K562 (cell line): ENCODE measurements around the gene XPNPEP1. TPM values are rescaled to one million over a fixed set of nuclear protein-coding genes. Genes with fewer than 3 reads are reported as not detected.

Experiments used
- ATAC-seq: fragments of 200-7000 bp; cut with Tn5 transposase; 3 replicates; pipeline ENCODE4 v1.9.1; 2020; ENCODE audit warnings: moderate library complexity
- BruUV-seq: library from RNA; stranded (reverse); fragments of 400-500 nt; replicated peaks from 2 replicates; lab custom pipeline; 2021; lab: Mats Ljungman, UMichigan
- CTCF ChIA-PET: fragments of 300-600 bp; formaldehyde crosslinking; extraction: SDS; loops from one replicate; lab custom pipeline; 2021; ENCODE audit warnings: low intra/inter-chr PET ratio; lab: Yijun Ruan, JAX
- POLR2A ChIA-PET: fragments of 300-600, 350-650 bp; sonication (Branson Sonifier 250); formaldehyde crosslinking; extraction: SDS; loops from one replicate; lab custom pipeline; 2021; ENCODE audit warnings: antibody characterized with exemption, inconsistent platforms; lab: Yijun Ruan, JAX
- DNase-seq, 4 experiments: peaks; one replicate each; pipeline versions ENCODE4 v3.0.0 to v3.0.0-alpha.2; 2011 to 2018; ENCODE audit warnings: low spot score in 3 of 4, mixed read lengths in 3 of 4; ENCODE audit errors: extremely low read depth in 1 of 4
- FAIRE-seq: peaks from 2 replicates; lab custom pipeline; 2011; peaks lifted over from hg19 to GRCh38; lab: Jason Lieb, UNC
- H2AFZ ChIP-seq: 2 replicates; pipeline ENCODE4 v1.6.0; 2011; ENCODE audit warnings: low read depth, low read length, control low read depth, inconsistent platforms
- H3K27ac ChIP-seq: fragments of 200-600 bp; 3 replicates; pipeline ENCODE4 v1.8.0; 2011; ENCODE audit warnings: low read depth, mild to moderate bottlenecking, control low read depth, inconsistent platforms, low read length, moderate library complexity, mixed read lengths; ENCODE audit errors: extremely low read depth
- H3K27me3 ChIP-seq, 2 experiments: fragments of 300-600 bp in 1 of 2; 2 replicates in 1 of 2; 3 replicates in 1 of 2; pipeline versions ENCODE4 v1.6.0 to v1.8.0; 2011; ENCODE audit warnings: inconsistent platforms in 2 of 2, low read length in 2 of 2, mild to moderate bottlenecking in 1 of 2, mixed read lengths in 1 of 2, moderate library complexity in 1 of 2; ENCODE audit not compliant: control insufficient read depth in 2 of 2, insufficient read depth in 2 of 2
- H3K36me3 ChIP-seq: fragments of 300-600 bp; 3 replicates; pipeline ENCODE4 v1.8.0; 2011; ENCODE audit warnings: mild to moderate bottlenecking, low read length, inconsistent platforms; ENCODE audit not compliant: control insufficient read depth, insufficient read depth
- H3K4me1 ChIP-seq, 2 experiments: fragments of 200-600 bp in 1 of 2; replicated peaks in 1 of 2; 2 replicates in 1 of 2; 3 replicates in 1 of 2; pipeline versions ENCODE4 v1.5.1 to v1.8.0; 2011; ENCODE audit warnings: inconsistent platforms in 2 of 2, low read length in 2 of 2, mild to moderate bottlenecking in 1 of 2, mixed read lengths in 1 of 2, moderate library complexity in 1 of 2; ENCODE audit not compliant: control insufficient read depth in 2 of 2, insufficient read depth in 2 of 2
- H3K4me2 ChIP-seq: 2 replicates; pipeline ENCODE4 v1.6.1; 2011; ENCODE audit warnings: low read length, control low read depth, inconsistent platforms, mixed read lengths; ENCODE audit not compliant: insufficient read depth
- H3K4me3 ChIP-seq: fragments of 200-600 bp; sonication (generic), shearing (Covaris generic); 2 replicates; pipeline ENCODE4 v1.5.1; 2016; ENCODE audit warnings: control low read depth, inconsistent platforms
- H3K79me2 ChIP-seq: fragments of 200-600 bp; 3 replicates; pipeline ENCODE4 v1.8.0; 2011; ENCODE audit warnings: low read length, inconsistent platforms; ENCODE audit not compliant: control insufficient read depth, insufficient read depth
- H3K9ac ChIP-seq, 2 experiments: 2 replicates each; pipeline versions ENCODE4 v1.6.0 to v1.6.1; 2011; ENCODE audit warnings: low read depth in 2 of 2, low read length in 2 of 2, control low read depth in 1 of 2, inconsistent platforms in 1 of 2, mild to moderate bottlenecking in 1 of 2, mixed read lengths in 1 of 2; ENCODE audit not compliant: insufficient read depth in 1 of 2
- H3K9me1 ChIP-seq: one replicate; pipeline ENCODE4 v1.6.0; 2011; ENCODE audit warnings: inconsistent platforms, mild to moderate bottlenecking, low read length, moderate library complexity; ENCODE audit not compliant: control insufficient read depth, insufficient read depth
- H3K9me3 ChIP-seq: replicated peaks from 2 replicates; pipeline ENCODE4 v1.5.1; 2011; ENCODE audit warnings: low read depth, low read length, inconsistent platforms; ENCODE audit not compliant: control insufficient read depth, insufficient read depth
- H4K20me1 ChIP-seq: replicated peaks from 2 replicates; pipeline ENCODE4 v1.6.1; 2011; ENCODE audit warnings: low read length, inconsistent platforms, mixed read lengths; ENCODE audit not compliant: control insufficient read depth, insufficient read depth
- ELK1 ChIP-seq: sonication (generic); formaldehyde crosslinking; IDR thresholded peaks from 2 replicates; pipeline ENCODE4 v1.8.1; 2022; ENCODE audit warnings: missing genetic modification reagents
- FIP1L1 ChIP-seq: fragments of 200-400 bp; formaldehyde crosslinking; IDR thresholded peaks from 2 replicates; pipeline ENCODE4 v1.6.1; 2018; ENCODE audit warnings: mild to moderate bottlenecking, low read depth, low read length; ENCODE audit not compliant: poor library complexity, severe bottlenecking
- HBP1 ChIP-seq: fragments of 450-650 bp; formaldehyde crosslinking; IDR thresholded peaks from 2 replicates; pipeline ENCODE4 v1.4.0; 2022; ENCODE audit warnings: missing genetic modification characterization
- HDAC8 ChIP-seq: fragments of 450-650 bp; IDR thresholded peaks from 2 replicates; pipeline ENCODE4 v1.6.1; 2016; ENCODE audit warnings: mild to moderate bottlenecking, missing genetic modification characterization, moderate library complexity, missing compliant biosample characterization
- KAT7 ChIP-seq: sonication (generic); formaldehyde crosslinking; IDR thresholded peaks from 2 replicates; pipeline ENCODE4 v1.8.0; 2022; ENCODE audit warnings: missing genetic modification reagents, mild to moderate bottlenecking, borderline replicate concordance
- LARP7 ChIP-seq: fragments of 450-650 bp; IDR thresholded peaks from 2 replicates; pipeline ENCODE4 v1.6.1; 2016
- RNF2 ChIP-seq: sonication (generic); IDR thresholded peaks from 2 replicates; pipeline ENCODE4 v1.6.1; 2016
- SNIP1 ChIP-seq: fragments of 450-650 bp; IDR thresholded peaks from 2 replicates; pipeline ENCODE4 v1.7.1; 2017; ENCODE audit warnings: low read depth, mild to moderate bottlenecking
- ZNF217 ChIP-seq: sonication (generic); formaldehyde crosslinking; IDR thresholded peaks from 2 replicates; pipeline ENCODE4 v1.8.0; 2022; ENCODE audit warnings: mild to moderate bottlenecking, missing genetic modification reagents
- ZNF395 ChIP-seq: fragments of 200-800 bp; sonication (Bioruptor generic); IDR thresholded peaks from 2 replicates; pipeline ENCODE4 v1.6.1; 2017; ENCODE audit warnings: missing genetic modification characterization, missing compliant biosample characterization
- ZNF408 ChIP-seq: fragments of 250-450 bp; sonication (Bioruptor Pico); IDR thresholded peaks from 2 replicates; pipeline ENCODE4 v1.4.0; 2020; ENCODE audit warnings: low read depth, mild to moderate bottlenecking, moderate library complexity
- WGBS: fragments of 100-300 bp; shearing (Covaris generic); methylation state at CpG from one replicate; pipeline ENCODE4 v1.1.6; 2016; ENCODE audit warnings: low coverage, mixed read lengths; ENCODE audit not compliant: insufficient coverage; ENCODE audit errors: missing lambda C conversion rate; 5-methylcytosine and 5-hydroxymethylcytosine counted together
- in situ Hi-C: fragments of 300-500 bp; cut with MboI; formaldehyde crosslinking; loops from 4 replicates; pipeline ENCODE4 v1.15.0; 2018; ENCODE audit warnings: inconsistent platforms, mixed read lengths
- intact Hi-C: fragments of 100-400 bp; cut with micrococcal nuclease; formaldehyde crosslinking; loops from 2 replicates; pipeline ENCODE4 v1.14.2; 2022
- polyA plus RNA-seq, 8 experiments: library from polyadenylated mRNA; depleted of rRNA in 4 of 8; stranded (reverse) in 5 of 8; unstranded in 3 of 8; fragments of >200 nt; fragmentation: Nextera tagmentation in 2 of 8; fragmentation: Illumina TruSeq in 1 of 8; extraction: Ambion mirVana in 2 of 8; extraction: Trizol in 1 of 8; gene quantifications; 2 replicates each; pipeline versions ENCODE4 v1.2.1 to v1.2.3, GENCODE V29; 2011 to 2014; ENCODE audit warnings: inconsistent platforms in 1 of 8, missing spikeins in 1 of 8
- total RNA-seq, 7 experiments: library from RNA; depleted of rRNA in 6 of 7; stranded (reverse); fragments of >200 nt in 6 of 7; fragmentation: Illumina TruSeq in 2 of 7; extraction: Trizol in 2 of 7; gene quantifications; 2 replicates each; pipeline versions ENCODE4 v1.2.1 to v1.2.3, GENCODE V29; 2011 to 2021; ENCODE audit warnings: low replicate concordance in 1 of 7

The XPNPEP1 gene
- total and polyA plus RNA-seq, 9 of the 15 experiments (the other 6 are each of a cell fraction or from before 2014, with no cell fraction given) = 24.2 to 93.5 (median 40.1) TPM

- FAIRE-seq (no peak), ATAC-seq (no peak)
- no TSS peak for BruUV-seq
- Histone ChIP-seq H2AFZ (no peak overlapping the region), H4K20me1 (no peaks in the 10 kb centered on the region), H3K9ac (no peak overlapping the region), H3K79me2 (no peaks in the 10 kb centered on the region), H3K4me2 (no peak overlapping the region), H3K36me3 (peaks cover 21% of the 10 kb centered on the region; the same call in 2 of the 3 replicates), H3K9me3 (no peaks in the 10 kb centered on the region), H3K27me3 (no peaks in the 10 kb centered on the region), H3K4me1 (no peaks in the 10 kb centered on the region), H3K4me3 (no peak overlapping the region), H3K27ac (no peak overlapping the region)
- 81% methylated on average over 6 of the region's 7 CpGs for WGBS
- in situ Hi-C loops (no loop called here), intact Hi-C loops (no loop called here)
- CTCF ChIA-PET = no interaction called here
- TF ChIP-seq FIP1L1 = no peak
- no peak for TF ChIP-seq KAT7 (CRISPR knock-in tag)
- TF ChIP-seq ELK1 (CRISPR knock-in tag) = no peak
- no peak for TF ChIP-seq ZNF408 (CRISPR knock-in tag)
- TF ChIP-seq, all 486 proteins: peak for 0
- DNase-seq = no peak
- H3K9me1 ChIP-seq = no peaks in the 10 kb centered on the region
- POLR2A ChIA-PET = no interaction called here
Observed at GRCh38 chr10:109875151-109875568, 48.2 kb downstream of the XPNPEP1 start.

- ATAC-seq (no peak), DNase-seq (no peak), FAIRE-seq (no peak)
- H3K4me2 ChIP-seq = no peak overlapping the region
- no peak overlapping the region for H3K4me3 ChIP-seq
- peaks cover 15% of the 10 kb centered on the region; the same call in 2 of the 3 replicates for H3K36me3 ChIP-seq
- no TSS peak for BruUV-seq
- intact Hi-C loops (no loop called here), in situ Hi-C loops (loop anchor here (25.0 kb wide), 1 partner anchor 1441 kb away; no protein-coding TSS in a partner anchor)
- H3K4me1 ChIP-seq = no peaks in the 10 kb centered on the region
- H4K20me1 ChIP-seq = no peaks in the 10 kb centered on the region
- 98% methylated on average over 4 of the region's 4 CpGs for WGBS
- CTCF ChIA-PET = no interaction called here
- H3K27ac ChIP-seq = no peak overlapping the region
- POLR2A ChIA-PET = no interaction called here
- no peak overlapping the region for H3K9ac ChIP-seq
- H3K79me2 ChIP-seq = no peaks in the 10 kb centered on the region
- H3K9me3 ChIP-seq = no peaks in the 10 kb centered on the region
- H3K27me3 ChIP-seq = no peaks in the 10 kb centered on the region
- no peak overlapping the region for H2AFZ ChIP-seq
- no peaks in the 10 kb centered on the region for H3K9me1 ChIP-seq
- no peak for TF ChIP-seq RNF2
- no peak for TF ChIP-seq LARP7
- no peak for TF ChIP-seq ZNF217
- no peak for TF ChIP-seq SNIP1
- no peak for TF ChIP-seq HDAC8 (tag)
- no peak for TF ChIP-seq HBP1 (CRISPR knock-in tag)
- no peak for TF ChIP-seq ZNF395 (CRISPR knock-in tag)
Observed at GRCh38 chr10:109871476-109871875, 51.8 kb downstream of the XPNPEP1 start.
